Stimulated activated CD8-positive, alpha-beta memory T cell treated with anti-CD3 and anti-CD28 coated beads, Interleukin-4, amount 100 ng/mL, for 48 hours (primary cell): ENCODE data around the gene ARRB2.
"Not testable (repeated sequence)": the region's sequence is repeated elsewhere in the genome, so short reads cannot be mapped to it uniquely, and the experiment has no call there.

Source experiments
- DNase-seq: peaks from one replicate; pipeline ENCODE4 v3.0.0-alpha.2; 2020

Gene ARRB2

DNA sequence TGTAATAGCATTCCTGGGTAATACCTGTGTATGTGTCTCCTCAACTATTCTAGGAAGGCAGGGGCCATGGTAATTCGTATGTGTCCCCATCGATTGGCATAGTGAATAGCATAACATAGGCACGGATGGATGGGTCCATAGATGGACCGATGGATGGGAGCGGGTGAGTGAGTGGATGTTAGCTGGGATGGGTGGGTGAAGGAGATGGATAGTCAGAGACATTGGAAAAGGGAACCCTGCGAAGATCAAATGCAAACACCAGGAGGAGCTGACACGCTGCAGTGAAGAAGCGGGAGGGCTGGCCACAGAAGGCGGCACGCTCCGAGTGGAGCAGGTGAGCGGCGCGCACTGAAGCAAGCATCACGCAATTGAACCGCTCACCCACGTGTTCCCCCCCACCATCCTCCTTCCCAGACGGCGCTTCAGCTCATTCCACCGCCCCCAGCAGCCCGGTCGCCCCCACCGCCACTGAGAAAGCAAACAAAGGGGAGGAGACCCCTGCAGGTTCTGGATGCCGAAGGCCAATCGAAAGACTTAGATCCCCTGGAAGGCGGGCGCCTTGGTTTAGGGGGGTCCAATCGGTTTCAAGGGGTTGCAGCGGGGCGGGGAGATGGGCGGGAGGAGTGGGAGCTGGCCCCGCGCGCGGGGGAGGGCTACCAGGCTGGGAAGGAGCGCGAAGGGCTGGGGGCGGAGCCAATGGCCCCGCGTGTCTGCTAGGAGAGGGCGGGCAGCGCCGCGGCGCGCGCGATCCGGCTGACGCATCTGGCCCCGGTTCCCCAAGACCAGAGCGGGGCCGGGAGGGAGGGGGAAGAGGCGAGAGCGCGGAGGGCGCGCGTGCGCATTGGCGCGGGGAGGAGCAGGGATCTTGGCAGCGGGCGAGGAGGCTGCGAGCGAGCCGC lies at the start of gene ARRB2:
Gene ARRB2, plus strand, starts transcription at position 839 of the 899 bp plus-strand sequence. CDS start 90 bp downstream, outside the sequence.
- peak; percentile 98 for DNase-seq

DNA sequence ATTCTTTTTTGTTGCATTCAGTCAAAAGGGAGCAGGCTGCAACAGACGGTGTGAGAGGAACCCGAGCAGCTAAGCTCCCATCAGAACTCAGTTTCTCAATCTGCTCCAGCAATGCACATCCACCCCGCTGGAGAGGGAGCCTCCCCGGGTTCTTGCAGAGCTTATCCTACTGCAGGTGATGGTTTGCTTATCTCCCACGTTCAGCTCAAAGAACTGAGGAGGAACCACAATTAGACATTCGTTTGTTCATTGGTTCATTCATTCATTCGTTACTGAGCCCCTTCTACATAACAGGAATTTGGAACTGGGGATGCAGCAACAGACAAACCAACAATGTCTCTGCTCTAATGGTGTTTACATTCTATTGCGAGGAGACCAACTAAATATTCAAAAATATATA lies 46.7 kb upstream of the ARRB2 start:
- no peak for DNase-seq

DNA sequence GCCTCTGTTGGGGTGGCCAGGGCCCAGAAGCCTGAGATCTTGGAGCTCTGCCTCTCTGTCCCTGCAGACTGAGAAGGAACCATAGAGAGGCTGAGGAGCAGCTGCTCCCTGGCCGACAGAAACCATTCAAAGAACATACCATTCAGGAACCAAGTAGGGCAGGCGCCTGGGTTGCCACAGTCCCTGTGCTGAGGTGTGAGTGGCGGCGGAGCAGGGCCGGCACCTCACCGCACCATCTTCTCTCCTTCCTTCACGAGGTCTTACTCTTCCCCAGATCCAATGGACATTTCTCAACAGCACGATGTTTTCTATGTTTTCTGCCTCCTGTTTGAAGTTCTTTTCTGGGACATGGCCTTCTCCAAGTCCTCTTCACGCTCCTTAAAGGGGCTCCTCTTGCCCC lies 46.2 kb upstream of the ARRB2 start:
- DNase-seq = no peak

DNA sequence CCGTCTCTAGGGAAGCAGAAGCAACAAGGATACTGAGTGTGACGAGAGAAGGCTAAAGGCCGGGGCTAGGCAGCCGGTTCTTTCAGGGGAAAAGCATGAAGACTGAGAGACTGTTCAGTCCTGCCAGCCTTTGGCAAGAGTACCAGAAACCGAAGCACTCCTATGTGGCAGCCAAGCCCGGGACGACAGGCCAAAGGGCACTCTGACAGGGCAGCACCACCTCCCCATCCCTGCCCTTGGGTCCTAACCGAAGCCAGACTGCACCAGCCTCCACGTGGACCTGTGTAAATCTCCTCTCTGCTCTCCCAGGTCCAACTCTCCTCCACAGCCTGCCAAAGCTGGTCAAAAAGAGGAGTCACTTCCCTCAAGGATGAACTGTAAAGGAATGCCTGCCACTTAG lies 45.4 kb upstream of the ARRB2 start:
- DNase-seq = no peak

DNA sequence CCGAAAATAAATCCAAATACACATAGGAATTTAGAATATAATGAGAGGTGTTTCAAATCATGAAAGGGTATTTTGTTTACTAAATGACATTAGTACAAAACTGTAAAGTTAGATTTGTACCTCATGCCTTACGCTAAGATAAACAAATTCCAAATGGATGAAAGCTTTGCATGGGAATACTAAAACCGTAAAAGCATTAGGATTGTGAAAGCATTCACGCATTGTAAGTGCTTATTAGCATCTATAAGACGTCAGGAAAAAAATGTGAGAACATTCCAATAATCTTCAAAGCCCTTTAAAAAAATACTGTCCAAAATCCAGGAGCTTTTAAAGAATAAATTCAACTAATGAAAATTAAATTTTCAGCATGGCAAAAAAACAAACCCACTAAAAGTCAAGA lies 44.1 kb upstream of the ARRB2 start:
- no peak for DNase-seq

DNA sequence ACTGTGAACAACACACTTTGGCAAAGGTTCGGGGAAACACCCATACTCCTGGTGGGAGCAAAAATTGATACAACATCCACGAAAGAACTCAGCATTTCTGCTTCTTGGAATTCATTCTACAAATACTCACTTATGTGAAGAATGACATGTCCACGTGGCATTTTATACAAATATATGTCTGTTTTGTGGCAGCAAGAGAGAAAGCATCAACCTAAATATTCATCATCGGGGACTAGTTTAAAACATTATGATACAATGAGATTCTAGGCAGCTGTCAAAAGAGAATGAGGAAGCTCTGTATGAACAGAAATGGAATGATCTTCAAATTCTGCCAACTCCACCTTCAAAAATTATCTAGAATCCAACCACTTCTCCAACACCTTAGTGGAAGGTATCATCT lies 43.3 kb upstream of the ARRB2 start:
- DNase-seq = no peak

DNA sequence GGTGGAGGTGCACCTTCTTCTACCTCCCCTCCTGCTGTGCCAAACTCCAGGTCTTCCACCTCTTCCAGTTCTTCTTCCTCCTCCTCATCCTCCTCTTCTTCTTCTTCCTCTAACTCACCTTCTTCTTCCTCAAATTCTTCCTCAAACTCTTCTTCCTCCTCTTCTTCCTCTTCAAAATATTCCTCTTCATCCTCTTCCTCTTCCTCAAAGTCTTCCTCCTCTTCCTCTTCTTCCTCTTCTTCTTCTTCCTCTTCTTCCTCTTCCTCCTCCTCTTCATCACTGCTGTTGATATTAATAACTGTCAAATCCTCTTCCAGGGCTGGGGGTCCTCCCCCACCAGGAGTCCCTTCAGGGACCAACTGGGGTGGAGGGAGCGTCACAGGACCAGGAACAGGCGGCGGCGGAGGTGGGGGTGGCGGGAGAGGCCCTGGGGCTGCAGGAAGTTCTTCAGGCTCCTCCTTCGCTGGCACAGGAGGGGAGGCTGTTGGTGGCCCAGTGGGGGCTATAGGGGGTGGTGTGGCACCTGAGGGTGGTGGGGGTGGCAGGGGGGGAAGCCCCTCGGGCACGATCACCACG lies 38.3 kb upstream of the ARRB2 start:
- no peak for DNase-seq

DNA sequence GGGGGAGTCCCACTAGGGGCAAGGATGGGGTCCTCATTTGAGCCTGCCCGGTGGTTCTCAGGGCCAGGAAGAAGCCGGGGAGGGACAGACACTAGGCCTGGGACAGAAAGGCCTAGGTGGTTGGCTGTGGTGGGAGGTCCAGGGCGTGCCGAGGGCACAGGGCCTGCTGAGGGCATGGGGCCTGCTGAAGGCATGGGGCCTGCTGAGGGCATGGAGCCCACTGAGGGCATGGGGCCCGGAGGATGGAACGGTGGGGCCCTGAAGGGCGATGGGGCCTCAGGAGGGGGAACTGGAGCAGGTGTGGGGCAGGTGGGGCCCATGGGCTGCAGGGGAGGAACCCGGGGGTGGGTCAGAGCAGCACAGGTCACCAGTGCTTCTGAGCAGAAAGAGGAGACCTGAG lies 37.7 kb upstream of the ARRB2 start:
- no peak for DNase-seq

DNA sequence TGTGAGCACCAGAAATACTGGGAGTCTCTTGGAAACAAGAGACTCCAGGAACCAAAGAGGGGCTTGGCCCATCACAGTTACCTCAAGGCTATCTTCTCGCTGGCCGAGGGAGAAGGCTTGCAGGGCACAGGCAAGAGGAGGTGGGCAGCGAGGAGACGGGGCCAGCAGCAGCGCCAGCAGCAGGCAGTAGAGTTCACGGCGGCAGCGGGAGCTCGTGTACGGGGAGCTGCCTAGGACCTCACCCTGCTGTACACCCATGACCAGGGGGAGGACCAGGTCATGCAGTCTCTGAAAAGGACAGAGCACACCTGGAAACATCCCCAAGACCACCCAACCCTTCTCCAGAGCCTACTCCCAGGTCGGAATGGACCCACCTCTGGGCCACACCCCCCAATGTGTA lies 37.3 kb upstream of the ARRB2 start:
- no peak for DNase-seq

DNA sequence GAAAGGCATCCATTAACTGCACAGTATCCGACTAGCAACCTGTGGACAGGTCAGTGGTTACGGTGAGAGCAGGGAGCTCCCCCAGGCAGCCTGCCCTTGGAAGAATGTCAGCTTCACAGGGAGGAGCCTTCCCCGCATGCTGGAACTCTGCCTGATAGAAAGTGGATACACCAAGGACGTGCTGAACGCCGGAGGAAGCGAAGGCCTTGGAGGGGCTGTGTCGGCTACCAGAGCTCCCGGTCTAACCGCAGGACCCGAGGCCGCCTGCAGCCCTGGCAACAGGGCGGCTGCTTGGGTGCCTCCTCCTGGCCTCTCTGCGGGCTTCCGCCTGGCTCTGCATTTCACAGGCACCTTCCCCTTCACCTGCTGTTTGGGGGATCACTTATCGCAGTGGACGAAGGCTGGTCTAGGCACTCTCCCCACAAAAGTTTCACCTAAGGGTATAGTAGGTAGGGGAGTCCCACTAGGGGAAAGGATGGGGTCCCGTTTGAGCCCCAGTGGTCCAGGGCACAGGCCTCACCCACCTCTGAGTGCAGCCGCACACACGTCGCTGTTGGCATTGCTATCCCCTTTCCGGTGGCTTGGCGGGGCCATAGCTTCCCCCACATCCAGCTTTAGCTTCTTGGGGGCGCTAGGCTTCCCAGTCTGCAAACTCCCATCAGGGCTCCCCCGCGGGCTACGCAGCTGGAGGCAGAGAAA lies 36.3 kb upstream of the ARRB2 start:
- DNase-seq = no peak

DNA sequence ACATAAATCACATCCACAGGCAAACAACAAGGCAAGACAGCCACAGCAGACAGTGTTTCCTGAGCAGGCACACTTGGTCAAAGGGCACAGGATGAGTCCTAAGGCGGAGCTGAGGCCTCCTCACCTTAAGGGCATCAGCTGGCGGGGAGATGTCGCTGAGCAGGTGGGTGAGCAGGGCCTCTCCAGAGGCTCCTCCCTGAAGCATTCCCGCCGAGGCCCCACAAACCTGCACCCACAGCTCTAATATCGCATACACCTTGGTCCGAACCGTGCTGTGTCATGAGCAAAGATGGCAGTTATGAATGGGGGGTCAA lies 35.8 kb upstream of the ARRB2 start:
- no peak for DNase-seq

DNA sequence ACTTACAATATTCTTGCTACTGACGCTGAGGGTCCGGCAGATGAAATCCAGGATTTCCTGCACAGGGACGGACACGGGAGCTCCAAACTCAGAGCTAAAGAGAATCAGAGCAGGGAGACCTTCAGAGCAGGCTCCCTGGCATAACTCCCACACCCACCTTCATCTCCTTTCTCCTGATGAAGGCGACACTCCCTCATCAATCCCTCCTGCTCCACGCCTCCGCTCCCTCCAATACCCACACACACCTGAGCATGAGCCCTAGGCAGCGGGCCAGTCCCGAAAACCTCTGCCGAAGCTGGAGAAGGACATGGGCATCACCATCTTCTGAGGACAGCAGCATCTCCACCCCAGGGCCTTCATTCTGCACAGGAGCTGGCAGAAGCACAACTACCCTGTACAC lies 34.6 kb upstream of the ARRB2 start:
- DNase-seq = no peak

DNA sequence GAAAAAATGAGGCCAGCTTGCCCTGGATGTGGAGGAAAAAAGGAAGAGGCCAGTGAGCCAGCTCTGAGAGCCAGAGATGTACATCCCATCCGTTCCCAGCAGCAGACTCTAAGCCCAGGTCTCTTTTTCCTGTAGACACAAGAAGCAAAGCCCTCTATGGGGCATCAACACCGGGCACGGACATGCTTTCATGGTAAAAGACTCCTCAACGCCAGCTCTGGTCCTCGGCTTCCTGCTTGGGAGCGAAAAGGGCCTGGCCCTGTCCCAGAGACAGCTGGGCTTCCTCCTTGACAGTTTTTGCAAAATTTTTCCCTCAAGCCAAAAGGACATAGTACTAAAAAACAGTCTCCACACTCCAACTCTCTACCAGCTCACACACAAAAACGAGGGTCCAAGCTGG lies 33.6 kb upstream of the ARRB2 start:
- no peak for DNase-seq

DNA sequence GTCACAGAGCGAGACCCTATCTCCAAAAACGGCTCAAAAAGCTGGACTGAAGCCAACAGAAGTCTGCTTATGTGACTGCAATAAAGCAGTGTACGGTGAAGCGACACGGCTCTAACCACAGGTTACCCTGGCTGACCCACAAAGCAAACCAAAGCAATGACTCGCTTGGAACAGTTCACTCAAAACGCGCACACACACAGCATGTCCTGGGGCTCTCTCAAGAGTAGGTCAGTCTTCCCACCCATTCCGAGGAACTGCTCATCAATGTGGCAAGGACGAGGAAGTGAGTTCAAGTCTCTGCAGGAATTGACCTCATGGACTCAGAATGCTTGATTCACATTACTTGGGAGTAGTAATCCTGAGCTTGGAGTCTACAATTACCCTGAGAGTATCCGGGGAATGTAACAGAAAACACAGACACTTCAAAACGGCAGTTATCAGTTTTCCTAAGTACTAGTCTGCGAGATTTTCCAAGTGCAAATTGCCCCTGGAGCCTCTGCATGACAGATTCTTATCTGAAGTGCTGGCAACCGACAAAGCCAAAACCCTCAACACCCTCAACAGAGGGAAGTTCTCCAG lies 31.9 kb upstream of the ARRB2 start:
- peak; percentile 73 for DNase-seq

DNA sequence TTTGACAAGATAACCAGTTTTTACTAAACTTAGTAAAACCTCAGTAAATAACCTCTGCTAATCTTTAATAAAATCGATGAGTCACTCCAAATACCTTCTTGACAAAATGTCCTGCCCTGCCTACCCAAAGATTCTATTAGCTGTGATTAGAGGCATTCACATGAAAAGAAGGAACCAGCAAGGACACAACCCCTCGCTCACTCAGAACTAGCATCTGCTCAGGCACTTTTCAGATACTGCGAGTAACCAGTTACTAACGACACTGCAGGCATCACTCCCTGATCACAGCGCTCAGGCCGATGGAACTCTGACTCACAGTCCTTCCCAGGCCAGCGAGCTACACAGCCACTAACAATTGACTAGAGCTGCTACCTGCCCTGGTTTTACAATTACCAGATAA lies 30.8 kb upstream of the ARRB2 start:
- no peak for DNase-seq

DNA sequence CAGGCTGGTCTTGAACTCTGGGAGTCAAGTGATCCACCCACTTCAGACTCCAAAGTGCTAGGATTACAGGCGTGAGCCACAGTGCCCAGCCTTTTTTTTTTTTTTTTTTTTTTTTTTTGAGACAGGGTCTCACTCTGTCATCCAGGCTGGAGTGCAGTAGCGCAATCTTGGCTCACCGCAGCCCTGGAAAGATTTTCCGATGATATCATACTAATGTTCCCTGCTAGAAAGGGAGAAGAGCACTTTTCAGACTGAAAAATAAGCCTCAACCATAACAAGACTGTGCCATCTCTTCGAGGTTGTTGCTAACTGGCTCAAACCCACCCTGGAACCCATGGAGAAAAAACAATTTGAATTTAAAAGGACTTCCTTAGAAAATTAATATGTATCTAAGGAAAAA lies 26.7 kb upstream of the ARRB2 start:
- not testable (repeated sequence) for DNase-seq

DNA sequence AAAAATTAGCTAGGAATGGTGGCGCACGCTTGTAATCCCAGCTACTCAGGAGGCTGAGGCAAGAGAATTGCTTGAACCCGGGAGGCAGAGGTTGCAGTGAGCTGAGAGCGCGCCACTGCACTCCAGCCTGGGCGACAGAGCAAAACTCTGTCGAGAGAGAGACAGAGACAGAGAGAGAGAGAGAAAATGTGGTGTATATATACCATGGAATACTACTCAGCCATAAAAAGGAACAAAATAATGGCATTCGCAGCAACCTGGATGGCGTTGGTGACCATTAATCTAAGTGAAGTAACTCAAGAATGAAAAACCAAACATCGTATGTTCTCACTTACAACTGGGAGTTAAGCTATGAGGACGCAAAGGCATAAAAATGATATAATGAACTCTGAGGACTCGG lies 20.6 kb upstream of the ARRB2 start:
- DNase-seq = not testable (repeated sequence)

DNA sequence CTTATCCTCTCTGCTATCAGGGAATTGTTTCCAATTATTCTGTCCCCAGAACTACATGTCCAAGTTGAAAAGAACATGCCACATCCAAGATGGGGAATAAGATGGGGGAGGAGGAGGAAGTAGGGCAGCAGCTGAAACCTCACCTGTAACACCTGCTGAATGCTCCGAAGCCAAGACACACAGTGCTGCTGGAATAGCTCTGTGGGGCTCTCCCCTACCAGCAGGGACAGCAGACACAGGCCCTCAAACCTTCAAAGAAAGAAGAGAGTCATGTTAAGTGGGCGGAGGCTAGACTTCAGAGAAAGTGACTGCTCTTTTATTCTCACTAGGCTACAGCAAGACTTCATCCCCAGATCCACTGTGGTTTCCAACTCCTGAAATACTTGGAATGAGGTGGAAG lies 19.7 kb upstream of the ARRB2 start:
- no peak for DNase-seq

DNA sequence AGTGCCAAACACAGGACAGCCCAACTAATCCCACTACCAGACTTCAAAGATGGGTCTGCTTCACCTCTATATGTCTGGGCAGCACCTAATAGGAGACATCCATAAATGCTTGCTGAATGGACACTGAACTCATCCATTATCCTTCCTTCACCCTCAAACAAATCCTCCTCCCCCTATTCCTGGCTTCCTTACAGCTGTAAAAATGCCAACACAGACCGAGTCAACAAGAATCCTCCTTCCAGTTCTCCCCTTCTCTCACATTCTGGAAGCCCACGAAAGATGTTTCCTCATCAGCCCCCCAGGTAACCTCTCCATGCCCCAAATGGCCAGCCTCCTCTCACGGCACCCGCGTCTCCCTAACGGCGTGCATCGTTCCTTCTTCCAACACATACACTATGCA lies 18.7 kb upstream of the ARRB2 start:
- no peak for DNase-seq

DNA sequence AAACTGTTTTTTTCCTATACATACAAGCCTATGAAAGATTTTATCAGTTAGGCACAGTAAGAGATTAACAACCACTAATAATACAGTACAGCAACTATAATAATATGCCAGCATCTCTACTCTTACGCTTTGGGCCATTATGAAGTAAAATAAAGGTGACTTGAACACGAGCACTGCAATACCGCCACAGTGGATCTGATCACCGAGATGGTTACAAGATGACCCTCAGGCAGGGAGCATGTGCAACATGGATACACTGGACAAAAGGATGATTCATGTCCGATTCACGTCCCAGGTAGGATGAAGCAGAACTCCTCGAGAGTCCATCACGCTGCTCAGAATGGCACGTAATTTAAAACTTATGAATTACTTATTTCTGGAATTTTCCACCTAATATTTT lies 17.0 kb upstream of the ARRB2 start:
- DNase-seq = no peak

DNA sequence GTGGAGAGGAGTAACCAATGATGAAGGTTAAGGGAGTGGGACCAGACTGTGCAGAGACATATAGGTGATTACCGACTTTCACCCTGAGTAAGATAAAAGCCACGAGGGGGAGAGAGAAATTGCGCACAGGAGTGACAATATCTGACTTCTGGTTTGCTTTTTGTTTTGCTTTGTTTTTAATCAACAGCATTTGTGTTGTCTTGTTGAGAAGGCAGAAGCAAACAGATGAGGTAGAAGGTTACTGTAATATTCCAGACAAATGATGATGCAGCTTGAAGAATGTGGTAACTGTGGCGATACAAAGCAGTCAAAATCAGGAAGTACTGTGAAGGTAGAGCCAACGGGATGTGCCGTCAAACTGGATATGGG lies 14.0 kb upstream of the ARRB2 start:
- no peak for DNase-seq

DNA sequence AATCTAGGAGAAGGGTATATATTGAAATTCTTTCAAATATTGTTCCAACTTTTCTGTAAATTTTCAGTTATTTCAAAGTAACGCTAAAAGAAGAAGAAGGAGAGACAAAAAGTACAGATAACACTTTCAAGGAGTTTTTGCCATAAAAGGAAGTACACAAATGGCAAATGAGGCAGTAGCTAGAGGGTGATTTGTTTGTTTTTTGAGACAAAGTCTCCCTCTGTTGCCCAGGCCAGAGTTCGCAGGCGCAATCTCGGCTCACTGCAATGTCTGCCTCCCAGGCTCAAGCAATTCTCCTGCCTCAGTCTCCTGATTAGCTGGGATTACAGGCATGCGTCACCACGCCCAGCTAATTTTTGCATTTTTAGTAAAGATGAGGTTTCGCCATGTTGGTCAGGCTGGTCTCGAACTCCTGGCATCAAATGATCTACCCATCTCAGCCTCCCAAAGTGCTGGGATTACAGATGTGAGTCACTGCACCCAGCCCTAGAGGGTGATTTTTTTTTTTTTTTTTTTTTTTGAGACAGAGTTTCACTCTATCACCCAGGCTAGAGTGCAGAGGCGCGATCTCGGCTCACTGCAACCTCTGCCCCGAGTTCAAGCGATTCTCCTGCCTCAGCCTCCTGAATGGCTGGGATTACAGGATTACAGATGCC lies 10.9 kb upstream of the ARRB2 start:
- DNase-seq = not testable (repeated sequence)

DNA sequence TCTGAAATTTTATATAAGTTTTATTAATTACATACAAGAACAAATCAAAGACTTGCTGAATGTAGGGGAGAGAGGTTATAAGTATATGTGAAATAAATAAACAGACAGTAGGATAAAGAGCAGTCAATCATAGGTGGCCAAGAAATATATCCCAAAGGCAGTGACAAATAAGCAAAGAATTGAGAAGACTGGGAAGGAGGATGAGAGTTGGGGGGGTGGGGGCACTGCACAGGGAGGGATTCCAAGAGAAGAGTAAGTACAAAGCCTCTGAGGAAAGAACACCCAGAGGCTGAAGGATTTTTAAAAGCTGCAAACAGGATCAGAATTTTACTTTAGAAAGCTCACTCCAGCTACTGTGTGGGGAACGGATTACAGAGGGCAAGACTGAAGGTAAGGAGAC lies 9.3 kb upstream of the ARRB2 start:
- DNase-seq = no peak

DNA sequence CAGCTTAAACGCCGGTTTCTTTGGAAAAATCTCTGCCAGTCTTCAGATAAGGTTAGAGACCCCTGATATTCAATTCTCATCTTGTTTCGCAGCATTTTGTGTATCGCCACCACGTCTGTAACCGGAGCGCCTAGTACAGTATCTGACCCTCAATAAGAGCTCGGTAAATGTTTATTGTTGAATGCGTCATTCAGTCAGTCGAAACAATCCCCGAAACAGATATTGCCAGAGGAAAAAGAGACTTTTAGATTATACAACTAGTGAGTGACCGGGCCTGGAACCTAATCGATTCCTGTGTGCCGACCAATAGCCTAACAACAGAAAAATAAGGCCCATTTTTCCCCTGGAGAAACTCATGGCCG lies 7.1 kb upstream of the ARRB2 start:
- no peak for DNase-seq
